GM12878 (cell line): ENCODE measurements around the gene NPHP3.

ENCODE experiments used
- CBX3 ChIP-seq: fragments of 200-600 bp; sonication (generic); IDR thresholded peaks from 2 replicates; pipeline ENCODE4 v1.6.1; 2016; ENCODE audit warnings: low read depth, borderline replicate concordance
- CHD4 ChIP-seq: fragments of 200-600 bp; sonication (generic); IDR thresholded peaks from 2 replicates; pipeline ENCODE4 v1.6.1; 2016; ENCODE audit warnings: mild to moderate bottlenecking
- CREM ChIP-seq: IDR thresholded peaks from 2 replicates; pipeline ENCODE4 v1.6.1; 2014; ENCODE audit warnings: antibody characterized with exemption, low read depth
- GABPA ChIP-seq: IDR thresholded peaks from 2 replicates; pipeline ENCODE4 v1.6.1; 2014; ENCODE audit warnings: antibody characterized with exemption, low read depth, mild to moderate bottlenecking, inconsistent platforms
- NFYB ChIP-seq: IDR thresholded peaks from 2 replicates; pipeline ENCODE4 v1.6.1; 2011; ENCODE audit warnings: low read depth, mild to moderate bottlenecking, low read length, improper control_type of control experiment, moderate library complexity; ENCODE audit not compliant: insufficient read depth
- POLR2A ChIP-seq: IDR thresholded peaks from 2 replicates; pipeline ENCODE4 v1.6.1; 2011; ENCODE audit warnings: low read depth, mild to moderate bottlenecking, low read length
- TF ChIP-seq, protein P1 (sequence below): IDR thresholded peaks from 2 replicates; pipeline ENCODE4 v1.6.1; 2011; ENCODE audit warnings: borderline replicate concordance, low read depth, mild to moderate bottlenecking, moderate library complexity, low read length; ENCODE audit not compliant: insufficient read depth, poor library complexity, severe bottlenecking

DNA sequence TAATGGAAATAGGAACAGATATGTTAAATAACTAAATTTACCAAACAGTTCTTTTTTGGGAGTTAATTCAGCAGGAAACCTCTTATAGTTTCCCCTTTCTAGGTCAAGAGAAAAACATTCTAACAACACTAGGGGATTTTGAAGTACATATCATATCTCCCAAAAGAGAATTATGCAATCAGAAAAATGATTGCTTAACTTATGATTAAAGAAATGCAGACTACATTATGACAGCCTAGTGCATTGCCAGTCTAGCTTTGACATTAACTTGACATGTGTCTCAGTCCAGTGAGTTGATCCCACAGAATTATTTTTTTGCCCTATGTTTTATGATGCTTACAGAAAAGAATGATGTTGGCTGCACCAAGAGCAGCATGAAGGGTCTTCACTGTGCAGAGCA is 31.7 kb upstream of the NPHP3 start:
- TF ChIP-seq POLR2A: no peak
- no peak for TF ChIP-seq CREM
- no peak for TF ChIP-seq GABPA
- TF ChIP-seq CHD4: no peak
- TF ChIP-seq, protein P1, sequence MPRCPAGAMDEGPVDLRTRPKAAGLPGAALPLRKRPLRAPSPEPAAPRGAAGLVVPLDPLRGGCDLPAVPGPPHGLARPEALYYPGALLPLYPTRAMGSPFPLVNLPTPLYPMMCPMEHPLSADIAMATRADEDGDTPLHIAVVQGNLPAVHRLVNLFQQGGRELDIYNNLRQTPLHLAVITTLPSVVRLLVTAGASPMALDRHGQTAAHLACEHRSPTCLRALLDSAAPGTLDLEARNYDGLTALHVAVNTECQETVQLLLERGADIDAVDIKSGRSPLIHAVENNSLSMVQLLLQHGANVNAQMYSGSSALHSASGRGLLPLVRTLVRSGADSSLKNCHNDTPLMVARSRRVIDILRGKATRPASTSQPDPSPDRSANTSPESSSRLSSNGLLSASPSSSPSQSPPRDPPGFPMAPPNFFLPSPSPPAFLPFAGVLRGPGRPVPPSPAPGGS: no peak
- no peak for TF ChIP-seq CBX3
- TF ChIP-seq NFYB: no peak
